ENCODE data around the gene HSD17B8.

Gene HSD17B8

DNA sequence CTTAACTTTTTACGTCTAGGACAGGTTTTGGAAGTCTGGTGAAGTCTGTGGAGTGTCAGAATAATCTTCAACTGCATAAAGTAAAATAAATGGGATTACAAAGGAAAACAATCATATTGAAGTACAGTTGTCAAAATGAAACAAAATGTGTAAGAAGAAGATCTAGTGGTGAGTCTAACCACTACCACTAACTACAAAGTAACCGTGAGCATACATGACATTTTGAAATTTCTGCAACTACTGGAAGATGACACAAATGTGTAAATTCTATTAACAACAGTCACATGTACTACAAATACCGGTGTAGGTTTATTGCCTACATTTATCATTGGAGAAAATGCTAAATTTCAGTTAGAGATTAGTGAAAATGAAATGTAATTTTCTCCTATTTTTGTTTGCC lies 37.5 kb downstream of the HSD17B8 start:
- no peak for DNase-seq (ENCODE audit: low read depth in 2 of 2)

GRCh38 chr6:33243476-33243875 lies 39.0 kb downstream of the HSD17B8 start:
- no peak for DNase-seq (ENCODE audit: low read depth in 2 of 2)

DNA sequence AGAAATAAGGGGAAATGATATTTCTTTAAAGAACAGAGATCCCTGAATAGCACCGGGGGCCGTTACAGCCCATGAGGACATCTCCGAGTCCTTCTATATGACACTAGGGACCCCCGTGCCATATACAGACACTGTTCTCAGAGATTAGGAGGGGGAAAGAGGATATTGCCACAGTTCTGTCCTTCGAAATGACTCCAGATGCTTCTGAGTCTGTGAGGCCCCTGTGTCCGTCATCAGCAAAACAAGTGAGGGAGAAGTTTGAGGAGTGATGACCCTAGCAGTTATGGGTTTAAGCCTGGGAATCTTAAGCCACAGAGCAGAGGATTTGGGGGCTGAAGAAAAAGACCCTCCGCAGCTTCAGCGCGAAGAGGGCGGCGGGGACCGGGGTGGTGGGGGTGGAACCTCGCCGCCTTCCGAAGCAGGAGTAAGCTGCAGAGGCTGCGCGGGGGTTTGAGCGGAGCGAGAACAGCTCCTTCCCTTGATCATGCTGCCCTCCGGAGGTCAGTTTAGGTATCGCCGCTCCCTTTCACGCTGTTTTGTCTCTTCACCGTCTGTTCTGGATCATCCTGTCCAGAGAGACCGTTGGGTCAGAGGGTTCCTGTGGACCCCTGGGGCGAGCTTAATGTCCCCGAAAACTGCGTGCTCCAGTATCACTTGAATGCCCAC lies 43.7 kb downstream of the HSD17B8 start:
- DNase-seq (ENCODE audit: low read depth in 2 of 2): peak; percentile 86 to 91

DNA sequence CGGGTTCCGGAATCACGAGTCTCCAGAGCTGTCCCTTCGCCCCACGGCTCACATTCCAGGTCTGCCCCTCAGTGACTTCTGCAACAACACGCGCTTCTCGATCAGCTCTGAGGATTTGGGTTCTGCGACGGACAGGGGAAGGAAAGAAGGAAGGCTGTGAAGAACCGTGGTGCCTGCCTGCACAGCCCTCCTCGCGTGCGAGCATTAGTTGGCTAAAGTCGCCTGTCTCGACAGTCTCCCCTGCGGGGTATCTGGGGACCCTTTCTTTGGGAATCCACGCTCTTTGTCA lies 44.1 kb downstream of the HSD17B8 start:
- peak in 1 of 2 donors; percentile 9 for DNase-seq (ENCODE audit: low read depth in 2 of 2)

GRCh38 chr6:33248932-33249731 lies 44.7 kb downstream of the HSD17B8 start:
- DNase-seq (ENCODE audit: low read depth in 2 of 2): peak; percentile 85 to 90

DNA sequence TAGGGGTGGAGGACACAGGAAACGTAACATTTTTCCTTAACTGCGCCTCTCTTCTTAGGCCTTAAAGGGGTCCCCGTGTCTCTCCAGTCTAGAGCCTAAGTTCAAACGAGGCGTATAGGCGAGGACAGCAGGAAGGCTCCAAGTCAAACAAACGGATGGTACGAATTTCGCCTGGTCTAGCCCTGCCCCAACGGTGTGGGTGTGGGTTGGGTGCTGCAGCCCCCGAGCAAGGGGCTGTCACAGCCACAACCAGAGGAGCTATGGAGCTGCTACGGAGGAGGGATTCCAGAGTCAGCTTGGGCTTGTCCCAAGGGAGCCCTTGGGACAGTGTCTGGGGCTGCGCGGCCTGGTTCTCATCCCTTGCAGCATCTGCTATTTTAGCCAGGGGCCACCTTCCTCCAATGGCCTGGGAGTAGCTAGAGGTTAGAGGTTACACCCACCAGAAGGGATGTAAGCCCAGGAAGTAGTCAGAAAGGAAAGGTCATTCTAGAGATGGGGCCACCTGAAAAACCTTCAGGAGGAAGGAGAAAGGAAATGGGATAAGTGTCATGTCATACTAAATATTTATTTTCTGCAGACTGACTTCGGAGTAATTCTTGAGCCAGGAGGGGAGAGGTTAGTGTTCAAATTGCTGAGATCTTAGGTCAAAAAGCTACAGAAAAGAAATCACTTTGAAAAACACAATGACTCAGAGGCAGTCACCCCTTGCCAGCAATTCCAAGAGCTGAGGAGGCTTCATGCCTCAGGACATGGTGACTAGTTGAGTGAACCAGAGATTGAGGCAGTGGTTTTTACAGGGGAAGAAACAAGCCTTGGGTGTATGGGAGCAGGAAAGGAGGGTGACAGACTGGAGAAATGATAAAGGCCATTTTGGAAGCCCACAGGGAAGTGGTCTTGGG lies 45.5 kb downstream of the HSD17B8 start:
- no peak for DNase-seq (ENCODE audit: low read depth in 2 of 2)

GRCh38 chr6:33250731-33251130 lies 46.3 kb downstream of the HSD17B8 start:
- no peak for DNase-seq (ENCODE audit: low read depth in 2 of 2)

GRCh38 chr6:33251395-33252012 lies 47.0 kb downstream of the HSD17B8 start:
- DNase-seq (ENCODE audit: low read depth in 2 of 2): no peak

- no peak for DNase-seq (ENCODE audit: low read depth in 2 of 2)
Measured at GRCh38 chr6:33252759-33253158, 48.3 kb downstream of the HSD17B8 start.

- no peak for DNase-seq (ENCODE audit: low read depth in 2 of 2)
Measured at GRCh38 chr6:33254591-33254990, 50.1 kb downstream of the HSD17B8 start.

Data from stimulated activated CD8-positive, alpha-beta memory T cell treated with anti-CD3 and anti-CD28 coated beads, Interleukin-7, amount 100 ng/mL, for 1 hour (primary cell).